Adrenal gland (tissue), 5 donors: ENCODE results near the gene FSTL5.

Source experiments
- CTCF ChIP-seq, 6 experiments: fragments of 450-650 bp in 4 of 6; fragments of 200-600 bp in 2 of 6; sonication (generic) in 1 of 6; IDR thresholded peaks; 1 replicate in 5 of 6; 2 replicates in 1 of 6; pipeline versions ENCODE4 v1.5.1 to v1.8.0; 2016 to 2021; ENCODE audit warnings: antibody characterized with exemption in 6 of 6, mild to moderate bottlenecking in 2 of 6, moderate library complexity in 1 of 6
- POLR2A ChIP-seq, 2 donors: fragments of 450-650 bp; IDR thresholded peaks; one replicate each; pipeline ENCODE4 v1.6.1; 2017; ENCODE audit warnings: antibody characterized with exemption in 2 of 2, mild to moderate bottlenecking in 2 of 2, moderate library complexity in 1 of 2
- donor health status: DM: no; HTN: no; CAD: no.

- TF ChIP-seq CTCF (IDR thresholded peaks at IDR 0.05): no peak
- TF ChIP-seq POLR2A (IDR thresholded peaks at IDR 0.05): no peak
These were observed 578.8 kb downstream of the FSTL5 start for GRCh38 chr4:161585011-161585410.
